Ascending aorta (tissue), 2 donors: ENCODE results near the gene MME. TPM values are rescaled to one million over a fixed set of nuclear protein-coding genes. Genes with fewer than 3 reads are reported as not detected.

Experiments used
- DNase-seq, 2 donors: peaks; one replicate each; pipeline ENCODE4 v3.0.0-alpha.2; 2019; ENCODE audit warnings: low spot score in 2 of 2
- H3K27ac ChIP-seq, 2 donors: fragments of 200-600 bp; sonication (generic); one replicate each; pipeline ENCODE4 v1.5.1; 2016 to 2017; ENCODE audit warnings: mild to moderate bottlenecking in 1 of 2
- H3K27me3 ChIP-seq: fragments of 200-600 bp; sonication (generic); one replicate; pipeline ENCODE4 v1.5.1; 2017
- H3K36me3 ChIP-seq, 2 donors: fragments of 200-600 bp; sonication (generic); one replicate each; pipeline ENCODE4 v1.5.1; 2016
- H3K4me1 ChIP-seq, 2 donors: fragments of 200-600 bp; sonication (generic); one replicate each; pipeline ENCODE4 v1.5.1; 2016 to 2017; ENCODE audit warnings: mild to moderate bottlenecking in 1 of 2
- H3K4me3 ChIP-seq, 2 donors: fragments of 200-600 bp; sonication (generic); one replicate each; pipeline ENCODE4 v1.5.1; 2016 to 2017; ENCODE audit warnings: mild to moderate bottlenecking in 1 of 2
- H3K9me3 ChIP-seq, 2 donors: fragments of 200-600 bp; sonication (generic); one replicate each; pipeline ENCODE4 v1.5.1; 2016
- CTCF ChIP-seq, 3 experiments: fragments of 200-600 bp in 2 of 3; fragments of 450-650 bp in 1 of 3; sonication (generic) in 2 of 3; IDR thresholded peaks; one replicate each; pipeline ENCODE4 v1.5.1; 2016 to 2019; ENCODE audit warnings: antibody characterized with exemption in 3 of 3, mild to moderate bottlenecking in 1 of 3, moderate library complexity in 1 of 3
- intact Hi-C: fragments of 100-400 bp; cut with DNase I; formaldehyde crosslinking; loops from one replicate; pipeline ENCODE4 v1.15.1; 2023
- total RNA-seq: library from RNA; depleted of rRNA; stranded (reverse); fragments of >200 nt; gene quantifications from one replicate; pipeline ENCODE4 v1.1.0, GENCODE V29; 2016

The MME gene
- total RNA-seq, 1 donor from 2014 or later: 1.5 TPM

GRCh38 chr3:155217591-155217990 is 137.5 kb downstream of the MME start:
- no peak overlapping the region for H3K4me3 ChIP-seq
- TF ChIP-seq CTCF (IDR thresholded peaks at IDR 0.05): no peak
- H3K27me3 ChIP-seq: no peaks in the 10 kb centered on the region
- DNase-seq: no peak
- intact Hi-C loops: no loop called here
- H3K9me3 ChIP-seq: no peaks in the 10 kb centered on the region
- no peaks in the 10 kb centered on the region for H3K36me3 ChIP-seq
- H3K4me1 ChIP-seq: no peaks in the 10 kb centered on the region
- H3K27ac ChIP-seq: no peak overlapping the region

DNA sequence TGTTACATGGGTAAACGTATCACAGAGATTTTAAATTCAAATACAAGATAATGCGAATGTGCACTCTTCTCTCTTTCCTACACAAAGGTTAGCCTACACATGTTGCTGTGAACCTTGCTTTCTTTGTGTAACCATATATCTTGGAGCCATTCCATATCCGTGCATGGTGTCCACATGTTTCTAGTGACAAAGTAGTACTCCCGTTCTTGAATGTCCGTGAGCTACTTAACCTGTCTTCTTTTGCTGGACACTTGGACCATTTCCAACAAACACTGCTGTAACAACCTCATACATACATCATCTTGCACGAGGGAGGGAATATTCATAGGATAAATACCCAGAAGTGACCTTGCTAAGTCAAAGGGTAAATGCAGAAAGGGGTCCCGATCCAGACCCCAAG is 138.3 kb downstream of the MME start:
- TF ChIP-seq CTCF (IDR thresholded peaks at IDR 0.05): no peak
- DNase-seq: no peak
- H3K4me3 ChIP-seq: no peak overlapping the region
- H3K27ac ChIP-seq: no peak overlapping the region
- H3K4me1 ChIP-seq: no peaks in the 10 kb centered on the region
- intact Hi-C loops: no loop called here
- H3K9me3 ChIP-seq: no peaks in the 10 kb centered on the region
- H3K27me3 ChIP-seq: no peaks in the 10 kb centered on the region
- no peaks in the 10 kb centered on the region for H3K36me3 ChIP-seq

DNA sequence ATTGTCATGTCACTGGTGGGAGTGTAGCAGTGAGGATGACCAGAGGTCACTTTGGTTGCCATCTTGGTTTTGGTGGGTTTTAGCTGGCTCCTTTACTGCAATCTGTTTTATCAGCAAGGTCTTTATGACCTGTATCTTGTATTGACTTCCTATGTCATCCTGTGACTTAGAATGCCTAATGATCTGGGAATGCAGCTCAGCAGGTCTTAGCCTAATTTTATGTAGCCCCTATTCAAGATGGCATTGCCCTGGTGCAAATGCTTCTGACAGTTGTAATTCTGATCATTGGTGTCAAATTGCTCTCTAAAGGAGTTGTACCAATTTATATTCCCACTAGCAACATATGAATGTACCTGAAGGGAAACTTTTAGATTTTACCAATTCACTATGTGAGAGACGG is 139.0 kb downstream of the MME start:
- Histone ChIP-seq H3K27me3 (no peaks in the 10 kb centered on the region), H3K27ac (no peak overlapping the region), H3K4me3 (no peak overlapping the region), H3K36me3 (no peaks in the 10 kb centered on the region), H3K9me3 (no peaks in the 10 kb centered on the region), H3K4me1 (no peaks in the 10 kb centered on the region)
- no peak for TF ChIP-seq CTCF (IDR thresholded peaks at IDR 0.05)
- no peak for DNase-seq
- intact Hi-C loops: no loop called here

DNA sequence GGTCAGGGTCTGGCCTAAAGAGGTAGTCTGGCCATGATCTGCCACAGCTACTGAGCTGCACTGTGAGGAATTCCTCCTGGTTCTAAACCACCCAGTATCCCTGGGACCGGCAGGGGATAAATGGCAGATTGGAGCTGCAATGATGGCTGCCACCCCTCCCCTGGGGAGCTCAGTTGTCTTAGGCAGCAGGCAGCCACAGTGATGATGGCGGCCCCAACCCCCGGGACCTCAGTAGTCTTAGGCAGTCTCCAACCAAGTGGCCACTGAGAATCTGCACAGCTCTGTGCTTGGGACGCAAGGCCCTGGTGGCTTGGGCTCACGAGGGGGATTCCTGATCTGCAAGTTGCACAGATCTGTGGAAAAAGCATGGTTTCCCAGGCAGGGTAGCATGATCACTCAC is 145.3 kb downstream of the MME start:
- intact Hi-C loops: no loop called here
- no peaks in the 10 kb centered on the region for H3K9me3 ChIP-seq
- no peak overlapping the region for H3K27ac ChIP-seq
- DNase-seq: no peak
- no peaks in the 10 kb centered on the region for H3K4me1 ChIP-seq
- H3K36me3 ChIP-seq: no peaks in the 10 kb centered on the region
- no peak for TF ChIP-seq CTCF (IDR thresholded peaks at IDR 0.05)
- H3K4me3 ChIP-seq: no peak overlapping the region
- no peaks in the 10 kb centered on the region for H3K27me3 ChIP-seq

DNA sequence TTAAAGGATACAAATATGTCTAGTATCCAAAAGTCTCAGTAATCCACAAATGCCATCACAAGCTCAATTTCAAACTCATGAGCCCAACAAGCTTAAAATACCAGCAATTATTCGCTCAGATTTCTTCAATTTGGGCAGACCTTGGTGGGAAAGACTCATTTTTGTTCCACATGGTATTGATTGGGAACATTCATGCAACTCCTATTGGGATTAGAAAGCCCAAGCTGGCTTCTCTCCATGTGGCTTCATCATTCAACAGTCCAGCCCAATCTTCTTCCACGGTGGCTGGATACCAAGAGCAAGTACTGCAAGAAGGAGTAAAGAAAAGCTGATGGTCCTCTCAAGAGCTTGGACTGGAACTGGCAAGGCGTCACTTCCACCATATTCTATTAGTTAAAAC is 147.0 kb downstream of the MME start:
- Histone ChIP-seq H3K4me3 (no peak overlapping the region), H3K9me3 (no peaks in the 10 kb centered on the region), H3K4me1 (no peaks in the 10 kb centered on the region), H3K36me3 (no peaks in the 10 kb centered on the region), H3K27me3 (no peaks in the 10 kb centered on the region), H3K27ac (no peak overlapping the region)
- TF ChIP-seq CTCF (IDR thresholded peaks at IDR 0.05): no peak
- DNase-seq: no peak
- intact Hi-C loops: no loop called here

DNA sequence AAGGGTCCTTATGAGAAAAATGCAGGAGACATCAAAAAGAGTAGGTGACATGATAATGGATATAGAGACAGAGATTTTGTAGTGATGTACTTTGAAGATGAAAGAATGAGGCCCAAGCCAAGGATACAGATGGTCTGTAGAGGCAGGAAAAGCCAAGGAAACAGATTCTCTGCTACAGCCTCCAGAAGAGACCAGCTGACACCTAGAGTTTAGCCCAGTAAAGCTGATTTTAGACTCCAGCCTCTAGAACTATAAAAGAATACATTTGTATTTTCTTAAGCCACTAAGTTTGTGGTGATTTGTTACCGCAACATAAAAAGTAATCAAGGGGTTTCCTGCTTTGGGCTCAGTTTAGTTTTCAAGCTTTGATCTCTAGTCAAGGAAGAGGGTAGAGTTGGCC is 148.6 kb downstream of the MME start:
- Histone ChIP-seq H3K36me3 (no peaks in the 10 kb centered on the region), H3K9me3 (no peaks in the 10 kb centered on the region), H3K4me3 (no peak overlapping the region), H3K27ac (no peak overlapping the region), H3K27me3 (no peaks in the 10 kb centered on the region), H3K4me1 (no peaks in the 10 kb centered on the region)
- no peak for TF ChIP-seq CTCF (IDR thresholded peaks at IDR 0.05)
- intact Hi-C loops: no loop called here
- DNase-seq: no peak
